ENCODE data around the gene HSPD1.

The HSPD1 gene

GRCh38 chr2:197442857-197443256, 56.8 kb downstream of the HSPD1 start:
- no peak for DNase-seq (ENCODE audit: low read depth in 1 of 2, low spot score in 1 of 2)

GRCh38 chr2:197437380-197437779, 62.3 kb downstream of the HSPD1 start:
- no peak for DNase-seq (ENCODE audit: low read depth in 1 of 2, low spot score in 1 of 2)
